Uterus (tissue), 2 donors: ENCODE measurements around the gene RABGAP1.

Source experiments
- POLR2A ChIP-seq, 2 donors: fragments of 450-650 bp; IDR thresholded peaks; one replicate each; pipeline ENCODE4 v1.6.1; 2016; ENCODE audit warnings: antibody characterized with exemption in 2 of 2, mild to moderate bottlenecking in 1 of 2, moderate library complexity in 1 of 2
- TF ChIP-seq, protein P1 (sequence below), 4 experiments: fragments of 200-600 bp in 2 of 4; fragments of 450-650 bp in 2 of 4; sonication (generic) in 2 of 4; IDR thresholded peaks; one replicate each; pipeline ENCODE4 v1.5.1; 2016 to 2019; ENCODE audit warnings: antibody characterized with exemption in 4 of 4, mild to moderate bottlenecking in 2 of 4, moderate library complexity in 1 of 4

GRCh38 chr9:122904823-122905710, 35.8 kb upstream of the RABGAP1 start, which contains the start of gene RC3H2:
- TF ChIP-seq, protein P1, sequence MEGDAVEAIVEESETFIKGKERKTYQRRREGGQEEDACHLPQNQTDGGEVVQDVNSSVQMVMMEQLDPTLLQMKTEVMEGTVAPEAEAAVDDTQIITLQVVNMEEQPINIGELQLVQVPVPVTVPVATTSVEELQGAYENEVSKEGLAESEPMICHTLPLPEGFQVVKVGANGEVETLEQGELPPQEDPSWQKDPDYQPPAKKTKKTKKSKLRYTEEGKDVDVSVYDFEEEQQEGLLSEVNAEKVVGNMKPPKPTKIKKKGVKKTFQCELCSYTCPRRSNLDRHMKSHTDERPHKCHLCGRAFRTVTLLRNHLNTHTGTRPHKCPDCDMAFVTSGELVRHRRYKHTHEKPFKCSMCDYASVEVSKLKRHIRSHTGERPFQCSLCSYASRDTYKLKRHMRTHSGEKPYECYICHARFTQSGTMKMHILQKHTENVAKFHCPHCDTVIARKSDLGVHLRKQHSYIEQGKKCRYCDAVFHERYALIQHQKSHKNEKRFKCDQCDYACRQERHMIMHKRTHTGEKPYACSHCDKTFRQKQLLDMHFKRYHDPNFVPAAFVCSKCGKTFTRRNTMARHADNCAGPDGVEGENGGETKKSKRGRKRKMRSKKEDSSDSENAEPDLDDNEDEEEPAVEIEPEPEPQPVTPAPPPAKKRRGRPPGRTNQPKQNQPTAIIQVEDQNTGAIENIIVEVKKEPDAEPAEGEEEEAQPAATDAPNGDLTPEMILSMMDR (IDR thresholded peaks at IDR 0.05) = peak in 2 of 4 experiments; percentile 1 to 19
- peak; percentile 98 to 99 for TF ChIP-seq POLR2A (IDR thresholded peaks at IDR 0.05)
